Measurements from ENCODE around the gene ODF2L. TPM values are rescaled to one million over a fixed set of nuclear protein-coding genes. Genes with fewer than 3 reads are reported as not detected.

Gene ODF2L
- total and polyA plus RNA-seq, 9 of the 15 experiments (the other 6 are each of a cell fraction or from before 2014, with no cell fraction given) = 2.2 to 6.0 (median 4.7) TPM

DNA sequence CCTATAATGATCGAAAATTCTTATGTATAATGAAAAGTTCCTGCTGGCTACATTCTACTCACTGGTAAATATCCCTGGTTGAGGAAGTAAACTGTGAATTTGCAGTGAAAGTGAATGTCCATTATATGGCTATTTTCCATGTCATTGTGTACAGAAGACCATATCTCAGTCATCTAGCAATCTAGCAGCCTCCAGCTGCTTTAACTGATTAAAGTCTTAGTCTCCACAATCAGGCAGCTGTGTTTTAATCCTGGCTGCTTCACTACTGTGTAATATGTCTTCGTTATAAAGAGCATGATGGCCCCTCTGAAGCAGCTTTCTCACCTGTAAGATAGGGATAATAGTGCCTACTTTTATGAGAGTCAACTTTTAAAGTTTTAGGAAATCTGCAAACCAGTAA is 39.2 kb upstream of the ODF2L start (continued):
- TF ChIP-seq, protein P1, sequence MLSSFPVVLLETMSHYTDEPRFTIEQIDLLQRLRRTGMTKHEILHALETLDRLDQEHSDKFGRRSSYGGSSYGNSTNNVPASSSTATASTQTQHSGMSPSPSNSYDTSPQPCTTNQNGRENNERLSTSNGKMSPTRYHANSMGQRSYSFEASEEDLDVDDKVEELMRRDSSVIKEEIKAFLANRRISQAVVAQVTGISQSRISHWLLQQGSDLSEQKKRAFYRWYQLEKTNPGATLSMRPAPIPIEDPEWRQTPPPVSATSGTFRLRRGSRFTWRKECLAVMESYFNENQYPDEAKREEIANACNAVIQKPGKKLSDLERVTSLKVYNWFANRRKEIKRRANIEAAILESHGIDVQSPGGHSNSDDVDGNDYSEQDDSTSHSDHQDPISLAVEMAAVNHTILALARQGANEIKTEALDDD (IDR thresholded peaks at IDR 0.05) = no peak
- TF ChIP-seq FOXA3 (CRISPR knock-in tag; conservative IDR thresholded peaks at IDR 0.05 in 1 of 2, IDR thresholded peaks at IDR 0.05 in 1 of 2) (peak in 1 of 2 experiments; percentile 99; a peak in 2 of 4 replicates), NFYB (IDR thresholded peaks at IDR 0.05; ENCODE audit: extremely low read depth, insufficient read length) (no peak), FIP1L1 (IDR thresholded peaks at IDR 0.05; ENCODE audit: low read depth, low read length, poor library complexity, severe bottlenecking) (no peak), ZNF830 (CRISPR knock-in tag; IDR thresholded peaks at IDR 0.05) (no peak), HDAC6 (IDR thresholded peaks at IDR 0.05; ENCODE audit: low read depth, low read length) (no peak), ZKSCAN3 (CRISPR knock-in tag; IDR thresholded peaks at IDR 0.05) (no peak), JUND (IDR thresholded peaks at IDR 0.05; ENCODE audit: borderline replicate concordance, low read depth, low read length) (peak; percentile 12; the same call in 1 of the 2 replicates), JUND (tag; IDR thresholded peaks at IDR 0.05; ENCODE audit: borderline replicate concordance, low read depth, low read length) (no peak; the same call in 2 of the 3 replicates), TBP (optimal IDR thresholded peaks at IDR 0.05; ENCODE audit: low read depth, low read length) (no peak), RFX7 (CRISPR knock-in tag; IDR thresholded peaks at IDR 0.05) (no peak), GATA2 (CRISPR knock-in tag; IDR thresholded peaks at IDR 0.05) (peak; percentile 42; the same call in 1 of the 2 replicates), KLF16 (IDR thresholded peaks at IDR 0.05) (peak; percentile 53; the same call in 1 of the 2 replicates), PHF8 (IDR thresholded peaks at IDR 0.05; ENCODE audit: borderline replicate concordance, low read length) (no peak), RBFOX2 (IDR thresholded peaks at IDR 0.05; ENCODE audit: low read depth, low read length) (no peak), EZH2 (IDR thresholded peaks at IDR 0.05; ENCODE audit: borderline replicate concordance, low read depth, low read length) (no peak)
- TF ChIP-seq, protein P2, sequence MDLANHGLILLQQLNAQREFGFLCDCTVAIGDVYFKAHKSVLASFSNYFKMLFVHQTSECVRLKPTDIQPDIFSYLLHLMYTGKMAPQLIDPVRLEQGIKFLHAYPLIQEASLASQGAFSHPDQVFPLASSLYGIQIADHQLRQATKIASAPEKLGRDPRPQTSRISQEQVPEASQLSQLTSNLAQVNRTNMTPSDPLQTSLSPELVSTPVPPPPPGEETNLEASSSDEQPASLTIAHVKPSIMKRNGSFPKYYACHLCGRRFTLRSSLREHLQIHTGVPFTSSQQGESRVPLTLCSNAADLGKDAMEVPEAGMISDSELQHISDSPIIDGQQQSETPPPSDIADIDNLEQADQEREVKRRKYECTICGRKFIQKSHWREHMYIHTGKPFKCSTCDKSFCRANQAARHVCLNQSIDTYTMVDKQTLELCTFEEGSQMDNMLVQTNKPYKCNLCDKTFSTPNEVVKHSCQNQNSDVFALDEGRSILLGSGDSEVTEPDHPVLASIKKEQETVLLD (IDR thresholded peaks at IDR 0.05) = no peak
- TF ChIP-seq, protein P3, sequence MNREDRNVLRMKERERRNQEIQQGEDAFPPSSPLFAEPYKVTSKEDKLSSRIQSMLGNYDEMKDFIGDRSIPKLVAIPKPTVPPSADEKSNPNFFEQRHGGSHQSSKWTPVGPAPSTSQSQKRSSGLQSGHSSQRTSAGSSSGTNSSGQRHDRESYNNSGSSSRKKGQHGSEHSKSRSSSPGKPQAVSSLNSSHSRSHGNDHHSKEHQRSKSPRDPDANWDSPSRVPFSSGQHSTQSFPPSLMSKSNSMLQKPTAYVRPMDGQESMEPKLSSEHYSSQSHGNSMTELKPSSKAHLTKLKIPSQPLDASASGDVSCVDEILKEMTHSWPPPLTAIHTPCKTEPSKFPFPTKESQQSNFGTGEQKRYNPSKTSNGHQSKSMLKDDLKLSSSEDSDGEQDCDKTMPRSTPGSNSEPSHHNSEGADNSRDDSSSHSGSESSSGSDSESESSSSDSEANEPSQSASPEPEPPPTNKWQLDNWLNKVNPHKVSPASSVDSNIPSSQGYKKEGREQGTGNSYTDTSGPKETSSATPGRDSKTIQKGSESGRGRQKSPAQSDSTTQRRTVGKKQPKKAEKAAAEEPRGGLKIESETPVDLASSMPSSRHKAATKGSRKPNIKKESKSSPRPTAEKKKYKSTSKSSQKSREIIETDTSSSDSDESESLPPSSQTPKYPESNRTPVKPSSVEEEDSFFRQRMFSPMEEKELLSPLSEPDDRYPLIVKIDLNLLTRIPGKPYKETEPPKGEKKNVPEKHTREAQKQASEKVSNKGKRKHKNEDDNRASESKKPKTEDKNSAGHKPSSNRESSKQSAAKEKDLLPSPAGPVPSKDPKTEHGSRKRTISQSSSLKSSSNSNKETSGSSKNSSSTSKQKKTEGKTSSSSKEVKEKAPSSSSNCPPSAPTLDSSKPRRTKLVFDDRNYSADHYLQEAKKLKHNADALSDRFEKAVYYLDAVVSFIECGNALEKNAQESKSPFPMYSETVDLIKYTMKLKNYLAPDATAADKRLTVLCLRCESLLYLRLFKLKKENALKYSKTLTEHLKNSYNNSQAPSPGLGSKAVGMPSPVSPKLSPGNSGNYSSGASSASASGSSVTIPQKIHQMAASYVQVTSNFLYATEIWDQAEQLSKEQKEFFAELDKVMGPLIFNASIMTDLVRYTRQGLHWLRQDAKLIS (CRISPR knock-in tag; IDR thresholded peaks at IDR 0.05) = no peak
- TF ChIP-seq, protein P4, sequence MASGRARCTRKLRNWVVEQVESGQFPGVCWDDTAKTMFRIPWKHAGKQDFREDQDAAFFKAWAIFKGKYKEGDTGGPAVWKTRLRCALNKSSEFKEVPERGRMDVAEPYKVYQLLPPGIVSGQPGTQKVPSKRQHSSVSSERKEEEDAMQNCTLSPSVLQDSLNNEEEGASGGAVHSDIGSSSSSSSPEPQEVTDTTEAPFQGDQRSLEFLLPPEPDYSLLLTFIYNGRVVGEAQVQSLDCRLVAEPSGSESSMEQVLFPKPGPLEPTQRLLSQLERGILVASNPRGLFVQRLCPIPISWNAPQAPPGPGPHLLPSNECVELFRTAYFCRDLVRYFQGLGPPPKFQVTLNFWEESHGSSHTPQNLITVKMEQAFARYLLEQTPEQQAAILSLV (tag; IDR thresholded peaks at IDR 0.05) = no peak
- TF ChIP-seq, protein P5, sequence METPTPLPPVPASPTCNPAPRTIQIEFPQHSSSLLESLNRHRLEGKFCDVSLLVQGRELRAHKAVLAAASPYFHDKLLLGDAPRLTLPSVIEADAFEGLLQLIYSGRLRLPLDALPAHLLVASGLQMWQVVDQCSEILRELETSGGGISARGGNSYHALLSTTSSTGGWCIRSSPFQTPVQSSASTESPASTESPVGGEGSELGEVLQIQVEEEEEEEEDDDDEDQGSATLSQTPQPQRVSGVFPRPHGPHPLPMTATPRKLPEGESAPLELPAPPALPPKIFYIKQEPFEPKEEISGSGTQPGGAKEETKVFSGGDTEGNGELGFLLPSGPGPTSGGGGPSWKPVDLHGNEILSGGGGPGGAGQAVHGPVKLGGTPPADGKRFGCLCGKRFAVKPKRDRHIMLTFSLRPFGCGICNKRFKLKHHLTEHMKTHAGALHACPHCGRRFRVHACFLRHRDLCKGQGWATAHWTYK (CRISPR knock-in tag; IDR thresholded peaks at IDR 0.05) = no peak
